ENCODE results near the gene KRTAP3-3.
"Not testable (repeated sequence)": the region's sequence is repeated elsewhere in the genome, so short reads cannot be mapped to it uniquely, and the experiment has no call there.

Gene KRTAP3-3

GRCh38 chr17:41003926-41004325 lies 10.0 kb upstream of the KRTAP3-3 start:
- Histone ChIP-seq H3K27me3 (ENCODE audit: insufficient read depth, low read length) (no peaks in the 10 kb centered on the region), H3K9me3 (ENCODE audit: insufficient read depth, low read depth, low read length) (no peaks in the 10 kb centered on the region), H3K4me1 (ENCODE audit: insufficient read depth, low read length) (peaks cover 6% of the 10 kb centered on the region), H3K36me3 (ENCODE audit: insufficient read depth, low read length) (no peaks in the 10 kb centered on the region), H3K9ac (ENCODE audit: low read depth, low read length) (no peak overlapping the region), H3K27ac (ENCODE audit: low read depth, low read length) (no peak overlapping the region), H3K4me3 (ENCODE audit: low read length) (no peak overlapping the region)
- WGBS = 90% methylated on average over 4 of the region's 4 CpGs

GRCh38 chr17:41002814-41003213 lies 8.8 kb upstream of the KRTAP3-3 start:
- Histone ChIP-seq H3K9ac (ENCODE audit: low read depth, low read length) (no peak overlapping the region), H3K27ac (ENCODE audit: low read depth, low read length) (no peak overlapping the region), H3K27me3 (ENCODE audit: insufficient read depth, low read length) (no peaks in the 10 kb centered on the region), H3K36me3 (ENCODE audit: insufficient read depth, low read length) (no peaks in the 10 kb centered on the region), H3K9me3 (ENCODE audit: insufficient read depth, low read depth, low read length) (no peaks in the 10 kb centered on the region), H3K4me1 (ENCODE audit: insufficient read depth, low read length) (no peaks in the 10 kb centered on the region), H3K4me3 (ENCODE audit: low read length) (no peak overlapping the region)
- whole genome bisulfite sequencing = 78% methylated on average over 4 of the region's 5 CpGs

GRCh38 chr17:41001795-41002194 lies 7.8 kb upstream of the KRTAP3-3 start:
- H3K27me3 ChIP-seq (ENCODE audit: insufficient read depth, low read length) = no peaks in the 10 kb centered on the region
- no peak overlapping the region for H3K27ac ChIP-seq (ENCODE audit: low read depth, low read length)
- 92% methylated on average over 4 of the region's 4 CpGs for WGBS
- H3K36me3 ChIP-seq (ENCODE audit: insufficient read depth, low read length) = no peaks in the 10 kb centered on the region
- no peaks in the 10 kb centered on the region for H3K4me1 ChIP-seq (ENCODE audit: insufficient read depth, low read length)
- H3K9ac ChIP-seq (ENCODE audit: low read depth, low read length) = no peak overlapping the region
- no peak overlapping the region for H3K4me3 ChIP-seq (ENCODE audit: low read length)
- H3K9me3 ChIP-seq (ENCODE audit: insufficient read depth, low read depth, low read length) = no peaks in the 10 kb centered on the region

GRCh38 chr17:40999563-40999962 lies 5.6 kb upstream of the KRTAP3-3 start, which contains the start of gene KRTAP3-2:
TSS of gene KRTAP3-2 (minus strand) at chr17:40999906. CDS start at chr17:40999853, 53 bp downstream.
- not testable (repeated sequence) for H3K4me3 ChIP-seq (ENCODE audit: low read length); H3K27ac ChIP-seq (ENCODE audit: low read depth, low read length); H3K36me3 ChIP-seq (ENCODE audit: insufficient read depth, low read length); H3K27me3 ChIP-seq (ENCODE audit: insufficient read depth, low read length); H3K9ac ChIP-seq (ENCODE audit: low read depth, low read length); H3K9me3 ChIP-seq (ENCODE audit: insufficient read depth, low read depth, low read length); H3K4me1 ChIP-seq (ENCODE audit: insufficient read depth, low read length)
- 95% methylated on average over 6 of the region's 6 CpGs for WGBS

GRCh38 chr17:40997361-40997760 lies 3.4 kb upstream of the KRTAP3-3 start:
- WGBS = 85% methylated on average over 2 of the region's 2 CpGs
- H3K27me3 ChIP-seq (ENCODE audit: insufficient read depth, low read length) = no peaks in the 10 kb centered on the region
- H3K27ac ChIP-seq (ENCODE audit: low read depth, low read length) = no peak overlapping the region

GRCh38 chr17:40996829-40997228 lies 2.9 kb upstream of the KRTAP3-3 start:
- WGBS = 99% methylated on average over 3 of the region's 4 CpGs
- no peaks in the 10 kb centered on the region for H3K36me3 ChIP-seq (ENCODE audit: insufficient read depth, low read length)

More at GRCh38 chr17:40997361-40997760, 3.4 kb upstream of the KRTAP3-3 start:
- Histone ChIP-seq H3K9ac (ENCODE audit: low read depth, low read length) (no peak overlapping the region), H3K9me3 (ENCODE audit: insufficient read depth, low read depth, low read length) (no peaks in the 10 kb centered on the region), H3K4me1 (ENCODE audit: insufficient read depth, low read length) (no peaks in the 10 kb centered on the region), H3K4me3 (ENCODE audit: low read length) (no peak overlapping the region), H3K36me3 (ENCODE audit: insufficient read depth, low read length) (no peaks in the 10 kb centered on the region)

GRCh38 chr17:40995116-40995515 lies 1.2 kb upstream of the KRTAP3-3 start:
- Histone ChIP-seq H3K9ac (ENCODE audit: low read depth, low read length) (no peak overlapping the region), H3K27me3 (ENCODE audit: insufficient read depth, low read length) (no peaks in the 10 kb centered on the region), H3K27ac (ENCODE audit: low read depth, low read length) (no peak overlapping the region), H3K9me3 (ENCODE audit: insufficient read depth, low read depth, low read length) (no peaks in the 10 kb centered on the region; the same call in 1 of the 2 replicates), H3K4me3 (ENCODE audit: low read length) (no peak overlapping the region), H3K36me3 (ENCODE audit: insufficient read depth, low read length) (no peaks in the 10 kb centered on the region), H3K4me1 (ENCODE audit: insufficient read depth, low read length) (no peaks in the 10 kb centered on the region)
- WGBS = no CpG with 5 or more reads among the region's 1 CpG

More at GRCh38 chr17:40996829-40997228, 2.9 kb upstream of the KRTAP3-3 start:
- H3K27ac ChIP-seq (ENCODE audit: low read depth, low read length) = no peak overlapping the region
- H3K9ac ChIP-seq (ENCODE audit: low read depth, low read length) = no peak overlapping the region
- H3K4me3 ChIP-seq (ENCODE audit: low read length) = no peak overlapping the region
- H3K27me3 ChIP-seq (ENCODE audit: insufficient read depth, low read length) = no peaks in the 10 kb centered on the region
- no peaks in the 10 kb centered on the region for H3K9me3 ChIP-seq (ENCODE audit: insufficient read depth, low read depth, low read length)
- no peaks in the 10 kb centered on the region for H3K4me1 ChIP-seq (ENCODE audit: insufficient read depth, low read length)

- Histone ChIP-seq H3K4me3 (ENCODE audit: low read length) (no peak overlapping the region), H3K4me1 (ENCODE audit: insufficient read depth, low read length) (no peaks in the 10 kb centered on the region), H3K36me3 (ENCODE audit: insufficient read depth, low read length) (no peaks in the 10 kb centered on the region), H3K9ac (ENCODE audit: low read depth, low read length) (no peak overlapping the region), H3K27ac (ENCODE audit: low read depth, low read length) (no peak overlapping the region), H3K9me3 (ENCODE audit: insufficient read depth, low read depth, low read length) (no peaks in the 10 kb centered on the region; the same call in 1 of the 2 replicates), H3K27me3 (ENCODE audit: insufficient read depth, low read length) (no peaks in the 10 kb centered on the region)
- WGBS = 92% methylated on average over 2 of the region's 2 CpGs
These were observed 880 bp downstream of the KRTAP3-3 start for GRCh38 chr17:40993084-40993483.

GRCh38 chr17:40992666-40993065 lies 1.3 kb downstream of the KRTAP3-3 start:
- H3K4me3 ChIP-seq (ENCODE audit: low read length) = no peak overlapping the region
- no peaks in the 10 kb centered on the region for H3K4me1 ChIP-seq (ENCODE audit: insufficient read depth, low read length)
- no peak overlapping the region for H3K9ac ChIP-seq (ENCODE audit: low read depth, low read length)
- no peaks in the 10 kb centered on the region for H3K27me3 ChIP-seq (ENCODE audit: insufficient read depth, low read length)
- H3K36me3 ChIP-seq (ENCODE audit: insufficient read depth, low read length) = no peaks in the 10 kb centered on the region
- H3K27ac ChIP-seq (ENCODE audit: low read depth, low read length) = no peak overlapping the region
- 91% methylated on average over 3 of the region's 3 CpGs for WGBS
- no peaks in the 10 kb centered on the region; the same call in 1 of the 2 replicates for H3K9me3 ChIP-seq (ENCODE audit: insufficient read depth, low read depth, low read length)

GRCh38 chr17:40986920-40987319 lies 7.0 kb downstream of the KRTAP3-3 start:
- Histone ChIP-seq H3K4me1 (ENCODE audit: insufficient read depth, low read length) (no peaks in the 10 kb centered on the region), H3K9ac (ENCODE audit: low read depth, low read length) (no peak overlapping the region), H3K4me3 (ENCODE audit: low read length) (no peak overlapping the region), H3K9me3 (ENCODE audit: insufficient read depth, low read depth, low read length) (no peaks in the 10 kb centered on the region; the same call in 1 of the 2 replicates), H3K27me3 (ENCODE audit: insufficient read depth, low read length) (no peaks in the 10 kb centered on the region), H3K36me3 (ENCODE audit: insufficient read depth, low read length) (no peaks in the 10 kb centered on the region), H3K27ac (ENCODE audit: low read depth, low read length) (no peak overlapping the region)
- WGBS = 87% methylated on average over 8 of the region's 8 CpGs

- H3K4me3 ChIP-seq (ENCODE audit: low read length) = no peak within 1 kb of the TSS
- no peak within 1 kb of the TSS for H3K9ac ChIP-seq (ENCODE audit: low read depth, low read length)
- H3K36me3 ChIP-seq (ENCODE audit: insufficient read depth, low read length) = no peaks in the 10 kb centered on the region
- no peaks in the 10 kb centered on the region for H3K27me3 ChIP-seq (ENCODE audit: insufficient read depth, low read length)
- no peak within 1 kb of the TSS for H3K27ac ChIP-seq (ENCODE audit: low read depth, low read length)
- H3K9me3 ChIP-seq (ENCODE audit: insufficient read depth, low read depth, low read length) = no peaks in the 10 kb centered on the region
- WGBS = 92% methylated on average over 1 of the region's 3 CpGs
- H3K4me1 ChIP-seq (ENCODE audit: insufficient read depth, low read length) = peaks cover 9% of the 10 kb centered on the region
These were observed 9.7 kb downstream of the KRTAP3-3 start, which contains the start of gene KRT40 for GRCh38 chr17:40984226-40984625. TSS of gene KRT40 (minus strand) at chr17:40984326. CDS start at chr17:40984273, 53 bp downstream.

GRCh38 chr17:40981115-40981514 lies 12.8 kb downstream of the KRTAP3-3 start:
- H3K27me3 ChIP-seq (ENCODE audit: insufficient read depth, low read length) = no peaks in the 10 kb centered on the region
- H3K4me1 ChIP-seq (ENCODE audit: insufficient read depth, low read length) = peaks cover 9% of the 10 kb centered on the region
- 92% methylated on average over 3 of the region's 5 CpGs for WGBS
- H3K27ac ChIP-seq (ENCODE audit: low read depth, low read length) = no peak overlapping the region
- no peak overlapping the region for H3K4me3 ChIP-seq (ENCODE audit: low read length)
- H3K9ac ChIP-seq (ENCODE audit: low read depth, low read length) = no peak overlapping the region
- no peaks in the 10 kb centered on the region for H3K36me3 ChIP-seq (ENCODE audit: insufficient read depth, low read length)
- no peaks in the 10 kb centered on the region for H3K9me3 ChIP-seq (ENCODE audit: insufficient read depth, low read depth, low read length)

Measured in HUES64 (cell line).